Measurements from ENCODE around the gene ADK. TPM values are rescaled to one million over a fixed set of nuclear protein-coding genes. Genes with fewer than 3 reads are reported as not detected.
A peak's percentile ranks its signal among the peaks of the same experiment; 100 is the strongest.
"Not testable (repeated sequence)": the region's sequence is repeated elsewhere in the genome, so short reads cannot be mapped to it uniquely, and the experiment has no call there.

Gene ADK
- 30.2 and 33.6 TPM in 2 replicates for total RNA-seq (2014; rRNA removed)
- polyA plus RNA-seq (2012), result 31.9 TPM

- DNase-seq (ENCODE audit: low read depth), result peak; percentile 98
Measured at GRCh38 chr10:74150990-74151878, at the start of gene ADK. TSS of gene ADK (plus strand) at chr10:74151221. CDS start at chr10:74151279, 58 bp downstream.

- peak; percentile 36 for DNase-seq (ENCODE audit: low read depth)
Measured at GRCh38 chr10:74103560-74104258, 47.3 kb upstream of the ADK start.

GRCh38 chr10:74104480-74104879, 46.5 kb upstream of the ADK start:
- no peak for DNase-seq (ENCODE audit: low read depth)

- no peak for DNase-seq (ENCODE audit: low read depth)
Measured at GRCh38 chr10:74104996-74105395, 46.0 kb upstream of the ADK start.

DNA sequence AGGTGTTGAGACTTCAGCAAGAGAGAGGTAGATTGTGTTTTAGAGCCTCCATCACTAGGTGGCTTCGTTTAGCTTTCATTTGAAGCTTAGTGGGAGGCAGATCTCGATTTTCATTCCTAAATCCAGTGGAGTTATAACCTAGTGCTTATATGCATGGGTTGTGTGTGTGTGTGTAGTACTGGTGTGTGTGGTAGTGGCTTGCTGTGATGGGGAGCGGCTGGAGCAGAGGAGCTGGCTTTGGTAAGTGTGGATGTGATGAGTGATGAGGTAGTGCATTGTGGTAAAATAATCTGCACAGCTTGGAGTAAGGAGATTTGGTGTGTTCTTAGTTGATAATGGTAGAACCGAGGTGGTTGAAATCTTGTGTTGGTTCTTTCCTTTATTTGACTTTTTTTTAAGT, 43.6 kb upstream of the ADK start:
- DNase-seq (ENCODE audit: low read depth), result no peak

GRCh38 chr10:74109452-74109851, 41.6 kb upstream of the ADK start:
- DNase-seq (ENCODE audit: low read depth), result no peak

- DNase-seq (ENCODE audit: low read depth), result no peak
Measured at GRCh38 chr10:74110120-74110519, 40.9 kb upstream of the ADK start.

GRCh38 chr10:74111799-74112198, 39.2 kb upstream of the ADK start:
- DNase-seq (ENCODE audit: low read depth), result no peak

GRCh38 chr10:74113546-74113945, 37.5 kb upstream of the ADK start:
- DNase-seq (ENCODE audit: low read depth), result no peak

GRCh38 chr10:74114041-74114448, 37.0 kb upstream of the ADK start:
- DNase-seq (ENCODE audit: low read depth), result no peak

GRCh38 chr10:74117738-74118137, 33.3 kb upstream of the ADK start:
- no peak for DNase-seq (ENCODE audit: low read depth)

DNA sequence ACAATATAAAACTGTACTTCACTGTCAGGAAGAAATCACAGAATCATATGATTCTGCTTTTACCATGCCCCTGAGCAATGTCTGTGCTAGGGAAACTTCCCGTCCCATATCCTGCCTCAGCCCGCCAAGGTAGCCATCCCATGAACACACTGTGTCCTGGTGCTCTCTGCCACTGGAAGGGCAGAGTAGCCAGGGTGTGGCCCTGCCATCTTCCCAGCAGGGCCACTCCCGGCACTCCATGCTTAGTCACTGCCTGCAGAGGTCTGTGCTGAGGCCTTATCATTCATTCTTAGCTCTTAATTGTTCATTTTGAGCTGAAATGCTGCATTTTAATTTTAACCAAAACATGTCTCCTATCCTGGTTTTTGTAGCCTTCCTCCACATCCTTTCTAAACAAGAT, 32.2 kb upstream of the ADK start:
- peak; percentile 32 for DNase-seq (ENCODE audit: low read depth)

DNA sequence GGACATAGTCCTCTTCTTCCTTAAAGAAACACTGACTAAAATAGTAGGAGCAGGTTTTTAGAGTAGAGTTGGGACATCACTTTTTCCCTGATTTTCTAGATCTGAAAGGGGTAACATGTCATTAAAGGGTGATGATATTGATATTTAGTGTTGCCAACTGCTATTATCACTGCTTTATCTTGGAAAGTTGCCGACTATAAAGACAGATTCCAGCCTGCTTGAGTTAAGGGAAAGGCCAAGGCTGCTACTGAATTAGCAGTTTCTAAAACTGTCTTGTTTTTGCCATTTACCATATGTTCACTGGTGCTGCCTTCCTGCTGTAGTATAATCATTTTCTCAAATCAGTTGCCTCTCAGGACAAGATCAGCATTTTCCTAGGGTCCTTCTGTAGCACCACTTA, 30.1 kb upstream of the ADK start:
- DNase-seq (ENCODE audit: low read depth), result no peak

DNA sequence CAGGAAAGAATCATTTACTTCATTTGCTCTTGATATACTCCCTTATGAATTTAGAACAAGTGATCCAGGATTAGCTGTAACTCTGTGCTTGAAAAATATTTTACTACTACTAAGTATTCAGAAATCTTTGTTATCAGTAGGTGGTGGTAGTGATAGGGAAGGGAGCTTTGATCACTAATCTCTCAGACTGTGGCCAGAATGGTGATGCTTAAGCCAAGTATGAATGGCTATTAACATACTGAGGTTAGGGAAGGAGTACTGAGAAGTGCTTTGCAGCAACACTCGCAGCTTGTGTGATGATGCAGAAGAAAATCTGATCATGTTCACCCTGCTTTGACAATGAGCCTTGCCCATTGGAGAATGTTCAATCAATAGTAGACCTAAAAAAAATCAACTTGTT, 29.7 kb upstream of the ADK start:
- no peak for DNase-seq (ENCODE audit: low read depth)

DNA sequence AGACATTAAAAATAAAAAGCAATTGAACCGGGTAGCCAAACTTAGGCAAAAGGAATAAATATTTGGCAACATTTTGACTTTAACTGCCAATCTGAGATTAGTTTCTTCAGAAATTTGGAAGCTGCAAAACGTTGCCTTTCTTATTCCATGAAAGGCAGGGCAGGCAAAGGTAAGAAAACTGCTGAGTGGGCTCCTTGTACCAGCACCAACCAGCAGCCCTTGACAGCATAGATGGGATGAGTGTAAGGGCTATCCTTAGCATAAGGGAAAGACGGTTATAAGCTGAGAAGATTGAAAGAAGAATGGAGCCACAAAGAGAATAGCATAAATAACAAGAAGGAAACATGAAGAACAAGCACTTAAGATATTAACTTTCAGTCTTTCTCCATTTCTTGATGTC, 29.0 kb upstream of the ADK start:
- no peak for DNase-seq (ENCODE audit: low read depth)

DNA sequence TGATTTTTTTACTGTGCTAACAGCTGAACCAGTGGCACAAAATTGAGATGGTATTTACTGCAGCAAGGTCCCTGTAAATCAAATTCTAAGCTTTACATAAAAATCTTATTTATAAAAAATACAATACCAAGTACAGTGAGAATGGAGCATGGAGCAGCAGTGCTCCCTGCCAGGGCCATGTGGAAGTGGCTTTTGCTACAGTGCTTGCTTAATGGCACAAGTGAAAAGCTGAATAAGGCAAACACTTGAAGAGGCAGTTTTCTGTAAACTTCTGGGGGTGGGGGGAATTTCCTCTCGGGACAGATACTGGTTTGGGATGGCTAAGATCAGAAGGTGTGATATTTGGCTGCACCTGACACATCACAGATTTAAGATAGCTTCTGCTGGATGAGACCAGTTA, 27.9 kb upstream of the ADK start:
- DNase-seq (ENCODE audit: low read depth), result no peak

GRCh38 chr10:74133923-74134820, 16.8 kb upstream of the ADK start:
- no peak for DNase-seq (ENCODE audit: low read depth)

GRCh38 chr10:74135452-74135851, 15.6 kb upstream of the ADK start:
- DNase-seq (ENCODE audit: low read depth), result no peak

DNA sequence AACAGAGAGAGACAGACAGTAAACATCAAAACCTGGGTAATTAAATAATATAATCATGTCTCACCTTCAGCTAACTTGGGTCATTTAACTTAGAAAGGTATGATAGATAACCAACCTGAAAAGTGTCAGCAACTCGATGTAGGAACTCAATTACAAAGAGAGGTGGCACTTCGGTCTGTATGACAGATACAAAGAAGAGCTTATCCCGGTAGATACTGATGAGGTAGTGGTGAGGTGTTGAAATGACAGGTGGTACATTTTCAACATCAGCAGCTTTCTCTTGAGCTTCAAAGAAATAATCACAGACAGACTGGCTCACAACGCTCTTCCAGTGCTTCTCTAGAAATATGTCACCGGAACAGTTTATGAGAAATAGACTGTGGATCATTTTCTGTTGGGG, 13.0 kb upstream of the ADK start:
- DNase-seq (ENCODE audit: low read depth), result no peak

- not testable (repeated sequence) for DNase-seq (ENCODE audit: low read depth)
Measured at GRCh38 chr10:74138596-74138995, 12.4 kb upstream of the ADK start.

DNA sequence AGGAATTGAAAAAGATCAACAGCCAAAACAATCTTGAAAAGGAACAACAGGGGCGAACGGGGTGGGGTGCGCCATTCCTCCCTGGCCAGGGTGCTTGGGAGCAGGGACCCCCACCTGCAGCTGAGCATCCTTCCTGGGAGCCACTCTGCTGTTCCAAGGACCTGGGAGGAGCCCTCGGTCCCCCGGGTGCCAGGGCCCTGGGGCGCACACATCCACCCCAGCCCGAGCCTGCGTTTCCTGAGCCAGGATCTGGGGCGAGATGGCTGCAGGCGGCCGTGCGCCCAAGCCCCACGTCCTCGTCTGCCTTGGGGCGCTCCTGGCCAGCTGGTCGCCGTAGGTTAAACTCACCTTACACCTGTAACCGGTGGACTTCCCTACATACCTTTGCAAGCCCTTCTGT, 11.0 kb upstream of the ADK start:
- no peak for DNase-seq (ENCODE audit: low read depth)

GRCh38 chr10:74140553-74140952, 10.5 kb upstream of the ADK start:
- no peak for DNase-seq (ENCODE audit: low read depth)

Data from LHCN-M2 (cell line).